HEK293T (cell line): ENCODE measurements around the gene KCNMA1.

Source experiments
- ARNT ChIP-seq: fragments of 450-650 bp; IDR thresholded peaks from 2 replicates; pipeline ENCODE4 v1.6.1; 2017; ENCODE audit warnings: mild to moderate bottlenecking
- BHLHE40 ChIP-seq: fragments of 450-650 bp; IDR thresholded peaks from 2 replicates; pipeline ENCODE4 v1.6.1; 2016; ENCODE audit warnings: mild to moderate bottlenecking, moderate library complexity, borderline replicate concordance
- ELF4 ChIP-seq: fragments of 450-650 bp; IDR thresholded peaks from 2 replicates; pipeline ENCODE4 v1.6.1; 2017; ENCODE audit warnings: antibody characterized with exemption
- FOXA1 ChIP-seq: fragments of 450-650 bp; IDR thresholded peaks from 2 replicates; pipeline ENCODE4 v1.6.1; 2016; ENCODE audit warnings: mild to moderate bottlenecking
- FOXK2 ChIP-seq: fragments of 450-650 bp; IDR thresholded peaks from 2 replicates; pipeline ENCODE4 v1.6.1; 2016; ENCODE audit warnings: mild to moderate bottlenecking
- FOXM1 ChIP-seq: fragments of 450-650 bp; IDR thresholded peaks from 2 replicates; pipeline ENCODE4 v1.6.1; 2017; ENCODE audit warnings: mild to moderate bottlenecking, borderline replicate concordance
- HDGF ChIP-seq: fragments of 450-650 bp; IDR thresholded peaks from 2 replicates; pipeline ENCODE4 v1.6.1; 2017; ENCODE audit warnings: antibody characterized with exemption, borderline replicate concordance
- L3MBTL2 ChIP-seq: fragments of 450-650 bp; conservative IDR thresholded peaks from 2 replicates; pipeline ENCODE4 v1.6.1; 2016; ENCODE audit warnings: mild to moderate bottlenecking
- LEF1 ChIP-seq: fragments of 450-650 bp; IDR thresholded peaks from 2 replicates; pipeline ENCODE4 v1.6.1; 2017; ENCODE audit warnings: mild to moderate bottlenecking, borderline replicate concordance
- NFRKB ChIP-seq: fragments of 450-650 bp; IDR thresholded peaks from 2 replicates; pipeline ENCODE4 v1.6.1; 2016; ENCODE audit warnings: mild to moderate bottlenecking, moderate library complexity
- SUZ12 ChIP-seq: fragments of 450-650 bp; IDR thresholded peaks from 2 replicates; pipeline ENCODE4 v1.6.1; 2016; ENCODE audit warnings: mild to moderate bottlenecking
- TARDBP ChIP-seq: fragments of 450-650 bp; IDR thresholded peaks from 2 replicates; pipeline ENCODE4 v1.6.1; 2016
- ZNF384 ChIP-seq: fragments of 450-650 bp; IDR thresholded peaks from 2 replicates; pipeline ENCODE4 v1.6.1; 2016
- TF ChIP-seq, protein P1 (sequence below): fragments of 450-650 bp; IDR thresholded peaks from 2 replicates; pipeline ENCODE4 v1.6.1; 2016

- no peak for TF ChIP-seq ZNF384
- TF ChIP-seq FOXM1 = no peak
- TF ChIP-seq SUZ12 = no peak
- no peak for TF ChIP-seq LEF1
- TF ChIP-seq ARNT = no peak
- TF ChIP-seq FOXA1 = no peak
- TF ChIP-seq HDGF = no peak
- TF ChIP-seq FOXK2 = no peak
- TF ChIP-seq L3MBTL2 = no peak
- TF ChIP-seq, protein P1, sequence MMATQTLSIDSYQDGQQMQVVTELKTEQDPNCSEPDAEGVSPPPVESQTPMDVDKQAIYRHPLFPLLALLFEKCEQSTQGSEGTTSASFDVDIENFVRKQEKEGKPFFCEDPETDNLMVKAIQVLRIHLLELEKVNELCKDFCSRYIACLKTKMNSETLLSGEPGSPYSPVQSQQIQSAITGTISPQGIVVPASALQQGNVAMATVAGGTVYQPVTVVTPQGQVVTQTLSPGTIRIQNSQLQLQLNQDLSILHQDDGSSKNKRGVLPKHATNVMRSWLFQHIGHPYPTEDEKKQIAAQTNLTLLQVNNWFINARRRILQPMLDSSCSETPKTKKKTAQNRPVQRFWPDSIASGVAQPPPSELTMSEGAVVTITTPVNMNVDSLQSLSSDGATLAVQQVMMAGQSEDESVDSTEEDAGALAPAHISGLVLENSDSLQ = no peak
- TF ChIP-seq TARDBP = no peak
- no peak for TF ChIP-seq BHLHE40
- TF ChIP-seq NFRKB = no peak
- no peak for TF ChIP-seq ELF4
Measured at GRCh38 chr10:77311186-77311585, 326.4 kb downstream of the KCNMA1 start.
